ENCODE data around the gene UNKL.
A peak's percentile ranks its signal among the peaks of the same experiment; 100 is the strongest.

Gene UNKL

DNA sequence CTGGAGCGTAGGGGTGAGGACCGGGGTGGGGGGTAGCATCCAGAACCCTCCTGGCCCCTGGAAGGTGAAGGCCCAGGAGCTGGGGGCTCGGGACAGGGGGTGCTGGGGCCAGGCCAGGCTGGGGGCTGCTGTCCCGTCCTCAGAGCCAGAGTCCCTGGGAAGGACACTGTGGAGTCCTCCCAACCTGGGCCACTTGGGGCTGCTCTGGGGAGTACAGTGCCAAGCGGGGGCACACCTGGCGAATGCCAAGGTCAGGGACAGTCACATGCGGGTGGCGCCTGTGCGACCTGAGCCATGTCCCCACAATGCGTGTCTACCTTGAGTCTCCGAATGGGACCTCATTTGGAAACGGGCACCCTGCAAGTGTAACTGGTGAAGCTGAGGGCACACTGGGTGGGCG is 15.1 kb upstream of the UNKL start:
- no peak overlapping the region for H3K27ac ChIP-seq
- TF ChIP-seq, protein P1, sequence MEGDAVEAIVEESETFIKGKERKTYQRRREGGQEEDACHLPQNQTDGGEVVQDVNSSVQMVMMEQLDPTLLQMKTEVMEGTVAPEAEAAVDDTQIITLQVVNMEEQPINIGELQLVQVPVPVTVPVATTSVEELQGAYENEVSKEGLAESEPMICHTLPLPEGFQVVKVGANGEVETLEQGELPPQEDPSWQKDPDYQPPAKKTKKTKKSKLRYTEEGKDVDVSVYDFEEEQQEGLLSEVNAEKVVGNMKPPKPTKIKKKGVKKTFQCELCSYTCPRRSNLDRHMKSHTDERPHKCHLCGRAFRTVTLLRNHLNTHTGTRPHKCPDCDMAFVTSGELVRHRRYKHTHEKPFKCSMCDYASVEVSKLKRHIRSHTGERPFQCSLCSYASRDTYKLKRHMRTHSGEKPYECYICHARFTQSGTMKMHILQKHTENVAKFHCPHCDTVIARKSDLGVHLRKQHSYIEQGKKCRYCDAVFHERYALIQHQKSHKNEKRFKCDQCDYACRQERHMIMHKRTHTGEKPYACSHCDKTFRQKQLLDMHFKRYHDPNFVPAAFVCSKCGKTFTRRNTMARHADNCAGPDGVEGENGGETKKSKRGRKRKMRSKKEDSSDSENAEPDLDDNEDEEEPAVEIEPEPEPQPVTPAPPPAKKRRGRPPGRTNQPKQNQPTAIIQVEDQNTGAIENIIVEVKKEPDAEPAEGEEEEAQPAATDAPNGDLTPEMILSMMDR (IDR thresholded peaks at IDR 0.05): no peak
- no peak for TF ChIP-seq ZFX (IDR thresholded peaks at IDR 0.05; ENCODE audit: borderline replicate concordance)

GRCh38 chr16:1429012-1429411 is 14.5 kb upstream of the UNKL start:
- H3K27ac ChIP-seq: no peak overlapping the region
- TF ChIP-seq, protein P1 (IDR thresholded peaks at IDR 0.05): no peak
- TF ChIP-seq ZFX (IDR thresholded peaks at IDR 0.05; ENCODE audit: borderline replicate concordance): no peak

- TF ChIP-seq ZFX (IDR thresholded peaks at IDR 0.05; ENCODE audit: borderline replicate concordance): no peak
- TF ChIP-seq, protein P1 (IDR thresholded peaks at IDR 0.05): peak; percentile 78
- H3K27ac ChIP-seq: no peak overlapping the region
Observed at GRCh38 chr16:1428511-1428910, 14.0 kb upstream of the UNKL start.

DNA sequence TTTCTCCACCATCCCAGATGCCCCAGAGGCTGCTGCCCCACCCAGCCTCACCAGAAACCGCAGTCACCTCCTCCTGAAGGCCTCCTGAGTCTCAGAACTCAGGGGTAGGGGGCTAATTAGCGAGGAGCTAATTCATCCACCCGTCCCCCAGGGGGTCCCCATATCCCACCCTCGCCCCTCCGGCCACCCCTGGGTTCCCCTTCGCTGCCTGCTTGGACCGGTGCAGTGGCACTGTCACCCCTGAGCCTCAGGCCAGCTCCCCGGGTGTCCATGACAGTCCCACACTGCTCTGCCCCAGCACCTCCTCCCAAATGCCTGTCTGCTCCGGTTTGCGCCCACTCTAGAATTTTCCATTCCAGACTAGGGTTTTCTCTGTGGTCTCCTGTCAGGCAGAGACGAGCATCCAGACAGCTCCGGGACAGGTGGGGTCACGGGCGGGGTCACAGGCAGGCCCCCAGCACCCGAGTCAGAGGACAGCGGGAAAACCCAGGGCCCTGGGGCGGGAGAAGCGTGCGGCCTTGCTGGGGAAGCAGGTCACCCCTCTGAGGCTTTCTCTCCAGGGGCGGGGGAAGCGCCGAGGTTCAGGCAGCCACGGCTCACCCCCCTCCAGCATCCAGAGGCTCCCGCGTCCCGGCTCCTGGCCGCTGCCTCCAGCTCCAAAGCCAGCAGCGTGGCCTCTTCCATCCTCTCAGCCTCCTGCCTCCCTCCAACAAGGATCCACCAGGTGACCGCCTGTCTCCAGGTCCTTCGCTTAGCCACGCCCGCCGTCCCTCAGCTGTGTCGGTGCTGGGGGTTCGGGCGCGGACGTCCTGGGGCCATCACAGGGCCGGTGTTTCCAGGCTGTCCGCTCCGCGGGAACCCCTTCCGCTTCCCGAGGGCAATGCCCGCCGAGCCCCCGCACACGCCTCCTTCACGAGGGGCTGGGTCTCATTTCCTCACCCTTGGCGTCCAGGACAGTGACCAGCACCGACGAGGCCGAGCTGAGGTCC is 13.3 kb upstream of the UNKL start:
- TF ChIP-seq ZFX (IDR thresholded peaks at IDR 0.05; ENCODE audit: borderline replicate concordance): no peak
- TF ChIP-seq, protein P1 (IDR thresholded peaks at IDR 0.05): no peak
- no peak overlapping the region for H3K27ac ChIP-seq

DNA sequence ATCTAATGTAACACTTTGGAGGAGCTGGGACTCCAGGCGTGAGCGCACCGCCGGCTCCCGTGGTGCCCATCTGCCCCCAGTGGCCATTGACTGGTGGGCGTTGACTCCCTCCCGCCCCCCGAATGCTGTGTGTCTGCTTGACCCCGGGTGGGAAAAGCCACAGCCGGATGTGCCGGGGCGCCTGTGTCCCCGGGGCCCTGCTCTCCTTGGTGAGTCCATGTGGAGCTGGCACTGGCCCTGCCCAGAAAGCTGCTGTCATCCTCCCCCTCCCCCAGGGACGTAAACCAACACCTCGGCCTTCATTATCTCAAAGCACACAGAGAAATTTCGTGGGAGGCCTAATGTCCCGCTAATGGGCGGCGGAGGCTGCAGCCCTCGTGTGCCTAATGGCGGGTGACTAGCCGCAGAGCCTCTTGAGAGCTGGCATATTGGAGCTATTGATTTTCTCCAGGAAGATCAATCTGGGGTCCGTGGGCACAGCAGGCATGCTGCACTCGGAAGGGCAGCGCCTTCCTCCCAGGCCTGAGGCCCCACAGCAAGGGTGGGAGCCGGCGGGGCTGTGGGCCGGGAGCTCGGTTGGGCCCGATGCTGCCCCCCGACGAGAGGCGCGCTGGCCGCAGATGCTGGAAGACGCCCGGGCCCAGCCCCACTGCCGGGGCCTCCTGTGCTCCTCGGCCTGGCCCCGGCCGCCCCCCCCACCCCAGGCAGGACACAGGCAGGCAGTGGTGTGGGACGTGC is 12.4 kb upstream of the UNKL start:
- no peak overlapping the region for H3K27ac ChIP-seq

GRCh38 chr16:1425616-1426370 is 11.3 kb upstream of the UNKL start:
- no peak overlapping the region for H3K27ac ChIP-seq

More for the DNA sequence above, 12.4 kb upstream of the UNKL start:
- TF ChIP-seq, protein P1 (IDR thresholded peaks at IDR 0.05): 0 out of 2 replicates have a peak, but pooled peaks have one; percentile 6
- TF ChIP-seq ZFX (IDR thresholded peaks at IDR 0.05; ENCODE audit: borderline replicate concordance): no peak

More at GRCh38 chr16:1425616-1426370, 11.3 kb upstream of the UNKL start:
- TF ChIP-seq ZFX (IDR thresholded peaks at IDR 0.05; ENCODE audit: borderline replicate concordance): no peak
- TF ChIP-seq, protein P1 (IDR thresholded peaks at IDR 0.05): no peak

All from 22Rv1 (cell line).